Activated T-helper 2 cell treated with anti-CD3 and anti-CD28 coated beads, Interferon-gamma antibody, Interleukin-2, Interleukin-4, amounts not matched to agents 10 μg/mL and 5 μg/mL and 100 μg/mL, durations not matched to agents 14 hours and 24 hours and 36 hours (primary cell): ENCODE data around the gene SPAG9. TPM values are rescaled to one million over a fixed set of nuclear protein-coding genes. Genes with fewer than 3 reads are reported as not detected.

Source experiments
- DNase-seq: peaks from one replicate; pipeline ENCODE4 v3.0.0; 2021; ENCODE audit warnings: low spot score
- H3K27ac Mint-ChIP-seq: one replicate; pipeline ENCODE4 v1.8.0; 2021; ENCODE audit warnings: mixed read lengths
- H3K27me3 Mint-ChIP-seq: one replicate; pipeline ENCODE4 v1.8.0; 2021; ENCODE audit warnings: low read depth, mixed read lengths
- H3K36me3 Mint-ChIP-seq: one replicate; pipeline ENCODE4 v1.8.0; 2021; ENCODE audit warnings: low read depth, mixed read lengths
- H3K4me1 Mint-ChIP-seq: one replicate; pipeline ENCODE4 v1.8.0; 2021; ENCODE audit warnings: low read depth, mixed read lengths
- H3K4me3 Mint-ChIP-seq: one replicate; pipeline ENCODE4 v1.8.0; 2021; ENCODE audit warnings: low read depth, mild to moderate bottlenecking, moderate library complexity, mixed read lengths
- H3K9me3 Mint-ChIP-seq: one replicate; pipeline ENCODE4 v1.8.0; 2021; ENCODE audit warnings: mixed read lengths
- intact Hi-C: fragments of 100-400 bp; cut with micrococcal nuclease; formaldehyde crosslinking; loops from one replicate; pipeline ENCODE4 v1.15.1; 2023
- total RNA-seq: library from RNA; stranded (reverse); gene quantifications from 2 replicates; pipeline ENCODE4 v1.2.3, GENCODE V29; 2022

SPAG9 gene
- total RNA-seq, 1 donor from 2014 or later = 48.1 TPM

DNA sequence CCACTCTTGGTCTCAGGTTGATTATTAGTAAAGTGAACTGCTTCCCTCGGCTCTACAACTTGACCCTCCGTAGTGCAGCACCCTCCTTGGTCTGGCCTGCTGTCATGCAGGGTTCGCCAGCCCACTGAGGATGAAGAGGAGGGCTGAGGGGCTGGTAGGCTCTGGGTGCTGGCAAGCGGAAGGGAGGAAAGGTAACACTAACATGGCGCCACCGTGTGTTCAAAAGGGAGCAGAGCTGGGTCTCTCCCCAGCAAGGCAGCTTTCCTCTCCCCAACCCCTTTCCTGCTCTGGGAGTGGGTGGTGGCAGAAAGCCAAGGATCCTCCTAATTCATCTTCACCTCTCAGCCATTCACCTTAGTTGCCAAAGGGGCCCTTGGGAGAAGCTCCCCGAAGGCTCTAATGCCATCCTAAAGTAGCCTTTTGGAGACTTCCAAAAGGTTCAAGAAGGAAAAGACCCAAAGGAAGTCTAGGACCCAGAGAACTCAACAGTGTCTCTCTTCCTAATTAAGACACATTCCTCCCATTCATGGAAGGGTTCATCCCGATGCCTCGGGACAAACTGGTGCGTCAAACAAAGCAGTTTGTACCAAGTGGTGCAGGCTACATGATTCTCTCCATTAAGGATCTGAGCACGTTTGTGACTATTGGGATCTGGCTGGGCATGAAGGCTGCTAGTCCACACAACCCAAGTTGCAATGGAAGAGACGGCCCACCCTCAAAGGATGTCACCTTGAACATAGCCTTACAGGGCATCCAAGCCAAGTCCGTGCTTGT is 163.7 kb downstream of the SPAG9 start:
- no peak overlapping the region for H3K27ac Mint-ChIP-seq
- no peaks in the 10 kb centered on the region for H3K9me3 Mint-ChIP-seq
- no peaks in the 10 kb centered on the region for H3K27me3 Mint-ChIP-seq
- no peak overlapping the region for H3K4me3 Mint-ChIP-seq
- peak; percentile 53 for DNase-seq
- intact Hi-C loops = loop anchor here (1.0 to 10.0 kb wide), 3 partner anchors 105 to 412 kb away; partner anchors contain the start of gene SPATA20
- no peaks in the 10 kb centered on the region for H3K36me3 Mint-ChIP-seq
- peaks cover 2% of the 10 kb centered on the region for H3K4me1 Mint-ChIP-seq

DNA sequence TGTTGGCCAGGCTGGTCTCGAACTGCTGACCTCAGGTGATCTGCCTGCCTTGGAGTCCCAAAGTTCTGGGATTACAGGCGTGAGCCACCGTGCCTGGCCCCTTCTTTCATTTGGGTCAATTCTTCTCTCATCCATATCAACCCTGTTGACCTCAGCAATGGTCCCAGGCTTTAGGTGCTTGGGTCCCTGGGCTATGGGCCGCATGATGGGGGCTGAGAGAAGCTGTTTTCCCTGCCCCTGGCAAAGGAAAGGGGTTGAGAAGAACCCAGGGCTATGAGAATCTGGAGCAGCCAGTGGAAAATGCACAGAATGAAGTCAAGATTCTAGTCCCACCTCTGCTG is 164.3 kb downstream of the SPAG9 start:
- intact Hi-C loops = loop anchor here (1.0 to 10.0 kb wide), 3 partner anchors 104 to 412 kb away; partner anchors contain the start of gene SPATA20
- no peak for DNase-seq
- Mint-ChIP-seq H3K4me1 (peaks cover 2% of the 10 kb centered on the region), H3K27ac (no peak overlapping the region), H3K9me3 (no peaks in the 10 kb centered on the region), H3K27me3 (no peaks in the 10 kb centered on the region), H3K4me3 (no peak overlapping the region), H3K36me3 (no peaks in the 10 kb centered on the region)

DNA sequence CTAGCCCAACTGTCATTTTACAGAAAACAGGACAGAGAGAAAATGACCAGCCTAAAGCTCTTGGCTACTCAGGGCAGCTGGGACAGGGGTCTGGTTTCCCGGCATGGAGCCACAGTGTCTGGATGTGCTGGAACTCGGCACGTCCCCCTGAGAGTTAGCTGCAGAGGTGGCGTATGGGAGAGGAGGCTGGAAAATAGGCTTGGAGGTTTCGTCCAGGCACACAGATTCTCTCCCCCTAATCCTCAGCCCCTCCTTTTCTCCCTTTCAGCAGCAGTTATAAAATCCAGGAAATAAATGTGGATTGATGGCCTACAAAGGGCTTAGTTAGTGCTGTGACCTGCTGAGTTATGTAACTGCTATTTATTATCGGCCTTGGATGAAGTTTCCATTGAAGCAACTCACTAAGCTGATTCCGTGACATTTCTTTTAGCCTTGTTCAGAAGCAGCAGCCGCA is 165.0 kb downstream of the SPAG9 start:
- Mint-ChIP-seq H3K27ac (no peak overlapping the region), H3K4me1 (peaks cover 6% of the 10 kb centered on the region), H3K4me3 (no peak overlapping the region), H3K36me3 (no peaks in the 10 kb centered on the region), H3K9me3 (no peaks in the 10 kb centered on the region), H3K27me3 (no peaks in the 10 kb centered on the region)
- no peak for DNase-seq
- intact Hi-C loops = loop anchor here (1.0 to 10.0 kb wide), 3 partner anchors 103 to 411 kb away; partner anchors contain the start of gene SPATA20

DNA sequence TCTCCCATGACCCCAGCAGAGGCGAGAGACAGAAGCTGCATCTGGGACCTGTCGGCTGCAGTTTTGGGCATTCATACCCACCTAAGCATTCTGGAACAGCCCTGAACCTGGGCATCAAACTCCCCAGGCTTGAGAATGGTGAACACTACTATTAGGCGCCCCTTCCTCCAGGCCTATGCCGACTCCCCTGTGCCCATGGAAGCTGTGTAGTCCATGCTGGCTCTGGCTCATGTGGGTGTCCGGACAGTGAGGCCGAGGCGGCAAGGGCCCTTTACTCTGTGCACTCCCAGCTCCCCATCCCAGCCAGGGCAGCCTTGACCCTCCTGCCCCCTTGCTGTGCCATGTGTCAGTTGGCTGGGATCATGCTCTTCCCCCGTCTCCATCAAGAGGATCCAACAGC is 165.5 kb downstream of the SPAG9 start:
- intact Hi-C loops = loop anchor here (10.0 kb wide), 1 partner anchor 410 kb away; the partner anchor contains the start of gene SPATA20
- no peak overlapping the region for H3K4me3 Mint-ChIP-seq
- H3K36me3 Mint-ChIP-seq = no peaks in the 10 kb centered on the region
- no peaks in the 10 kb centered on the region for H3K9me3 Mint-ChIP-seq
- DNase-seq = no peak
- H3K27ac Mint-ChIP-seq = no peak overlapping the region
- H3K4me1 Mint-ChIP-seq = peaks cover 9% of the 10 kb centered on the region
- H3K27me3 Mint-ChIP-seq = no peaks in the 10 kb centered on the region

DNA sequence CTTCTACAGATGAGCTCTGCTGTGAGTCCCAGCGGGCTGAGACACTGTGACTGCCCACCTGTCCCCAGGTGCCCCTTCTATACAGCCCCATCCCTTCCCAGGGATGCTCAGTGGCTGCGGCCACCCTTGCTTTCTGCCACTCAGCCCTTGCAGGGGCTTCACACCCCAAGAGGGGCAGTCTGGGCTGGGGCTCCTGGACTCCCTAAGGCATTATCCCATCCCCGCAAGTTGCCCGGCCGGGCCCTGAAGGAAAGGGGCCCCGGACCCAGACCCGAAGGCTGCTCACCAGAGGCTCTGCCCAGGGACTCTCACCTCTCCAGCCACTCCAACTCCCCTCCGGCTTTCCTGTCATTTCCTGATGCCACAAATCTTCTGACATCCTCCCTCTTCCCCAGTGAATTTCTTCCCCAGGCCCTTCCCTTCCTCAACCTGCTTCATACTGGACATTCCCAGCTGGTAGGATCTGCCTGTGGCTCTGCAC is 166.0 kb downstream of the SPAG9 start:
- Mint-ChIP-seq H3K27ac (no peak overlapping the region), H3K4me1 (peaks cover 9% of the 10 kb centered on the region)
- DNase-seq = no peak

DNA sequence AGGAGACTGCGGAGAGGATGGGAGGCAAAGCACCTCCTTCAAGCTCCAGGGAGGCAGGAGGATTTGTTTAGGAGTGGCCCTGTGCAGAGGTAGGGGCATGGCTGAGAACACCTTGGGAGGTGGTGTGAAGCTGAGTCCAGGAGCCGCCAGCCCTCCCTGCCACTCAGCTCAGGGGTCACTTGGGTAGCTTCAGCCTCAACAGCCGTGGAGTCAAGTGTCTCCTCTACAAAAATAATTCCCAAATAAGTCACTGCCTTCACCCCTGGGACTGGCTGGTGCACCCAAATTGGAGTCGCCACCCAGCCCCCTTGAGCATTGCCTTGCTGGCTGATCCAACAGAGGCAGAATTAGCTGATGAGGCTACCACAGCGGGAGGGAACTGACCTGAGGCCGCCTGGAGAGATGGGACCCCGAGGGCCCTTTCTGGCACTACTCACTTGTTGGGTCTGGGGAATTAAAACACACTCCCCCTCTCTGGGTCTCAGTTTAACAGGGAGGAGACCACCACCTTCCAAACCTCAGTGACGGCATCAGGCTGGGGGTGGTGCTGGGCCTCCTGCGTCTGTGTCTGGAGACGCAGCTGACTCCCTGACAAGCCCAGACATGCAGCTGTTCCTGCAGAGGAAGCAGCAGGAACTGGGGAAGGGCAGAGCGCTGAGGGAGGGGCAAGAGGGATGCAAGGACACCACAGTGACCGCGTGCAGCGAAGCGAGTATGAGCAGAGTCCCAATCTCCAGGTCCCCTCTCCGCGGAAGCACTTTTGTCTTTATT is 166.7 kb downstream of the SPAG9 start:
- Mint-ChIP-seq H3K27me3 (no peaks in the 10 kb centered on the region), H3K27ac (no peak overlapping the region), H3K4me3 (no peak overlapping the region), H3K9me3 (no peaks in the 10 kb centered on the region), H3K36me3 (no peaks in the 10 kb centered on the region), H3K4me1 (peaks cover 9% of the 10 kb centered on the region)
- no peak for DNase-seq
- intact Hi-C loops = loop anchor here (10.0 kb wide), 1 partner anchor 409 kb away; the partner anchor contains the start of gene SPATA20

More for the DNA sequence above, 166.0 kb downstream of the SPAG9 start:
- intact Hi-C loops = loop anchor here (10.0 kb wide), 1 partner anchor 410 kb away; the partner anchor contains the start of gene SPATA20
- Mint-ChIP-seq H3K4me3 (no peak overlapping the region), H3K36me3 (no peaks in the 10 kb centered on the region), H3K9me3 (no peaks in the 10 kb centered on the region), H3K27me3 (no peaks in the 10 kb centered on the region)

DNA sequence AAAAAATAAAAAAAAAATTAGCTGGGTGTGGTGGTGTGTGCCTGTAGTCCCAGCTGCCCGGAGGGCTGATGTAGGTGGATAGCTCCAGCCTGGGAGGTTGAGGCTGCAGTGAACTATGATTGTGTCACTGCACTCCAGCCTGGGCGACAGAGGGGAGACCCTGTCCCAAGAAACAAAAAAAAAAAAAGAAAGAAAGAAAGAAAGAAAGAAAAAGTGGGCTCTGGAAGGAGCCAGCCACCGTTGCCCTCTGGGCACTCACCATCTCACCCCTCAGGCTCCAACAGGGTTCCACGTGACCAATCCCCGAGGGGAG is 167.2 kb downstream of the SPAG9 start:
- Mint-ChIP-seq H3K9me3 (no peaks in the 10 kb centered on the region), H3K36me3 (no peaks in the 10 kb centered on the region), H3K27ac (no peak overlapping the region), H3K4me1 (peaks cover 9% of the 10 kb centered on the region), H3K4me3 (no peak overlapping the region), H3K27me3 (no peaks in the 10 kb centered on the region)
- intact Hi-C loops = loop anchor here (10.0 kb wide), 1 partner anchor 409 kb away; the partner anchor contains the start of gene SPATA20
- no peak for DNase-seq

DNA sequence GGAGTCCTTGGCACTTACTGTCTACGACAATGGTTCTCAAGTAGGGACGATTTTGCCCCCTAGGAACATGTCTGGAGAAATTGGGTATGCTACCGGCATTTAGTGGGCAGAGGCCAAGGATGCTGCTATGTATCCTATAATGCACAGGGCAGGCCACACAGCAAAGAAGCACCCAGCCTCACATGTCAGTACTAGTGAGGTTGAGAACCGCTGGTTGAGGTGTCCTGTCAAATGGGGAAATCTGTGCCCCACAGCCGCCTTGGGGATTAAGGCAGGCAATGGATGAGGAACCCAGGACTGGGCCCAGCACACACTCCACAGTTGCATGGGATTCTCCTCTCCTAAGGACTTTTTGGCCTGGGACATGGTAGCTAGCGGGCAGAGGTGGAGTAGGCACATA is 167.8 kb downstream of the SPAG9 start:
- intact Hi-C loops = loop anchor here (10.0 kb wide), 1 partner anchor 408 kb away; the partner anchor contains the start of gene SPATA20
- Mint-ChIP-seq H3K9me3 (no peaks in the 10 kb centered on the region), H3K27me3 (no peaks in the 10 kb centered on the region), H3K36me3 (no peaks in the 10 kb centered on the region), H3K4me3 (no peak overlapping the region), H3K4me1 (peaks cover 12% of the 10 kb centered on the region), H3K27ac (no peak overlapping the region)
- no peak for DNase-seq

DNA sequence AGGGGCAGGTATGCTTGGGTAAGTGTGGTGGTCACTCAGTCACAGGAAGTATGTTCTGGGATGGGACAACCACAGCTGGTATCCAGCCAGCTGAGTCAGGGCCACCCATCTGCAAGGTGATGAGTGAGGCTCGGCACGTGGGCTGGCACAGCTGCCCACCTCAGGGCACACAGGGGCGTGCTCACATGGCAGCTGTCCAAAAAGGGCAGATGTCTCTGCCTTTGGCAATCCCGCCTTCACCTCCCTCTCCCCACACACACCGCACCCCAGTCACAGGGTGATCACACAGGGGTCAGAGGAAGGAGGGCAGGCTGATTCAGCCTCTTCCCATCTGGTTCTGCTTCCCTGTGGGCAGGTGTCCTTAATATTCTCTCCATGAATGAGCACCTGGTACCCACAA is 168.7 kb downstream of the SPAG9 start:
- Mint-ChIP-seq H3K27ac (no peak overlapping the region), H3K4me3 (no peak overlapping the region), H3K36me3 (no peaks in the 10 kb centered on the region), H3K9me3 (no peaks in the 10 kb centered on the region), H3K4me1 (peaks cover 13% of the 10 kb centered on the region), H3K27me3 (no peaks in the 10 kb centered on the region)
- DNase-seq = no peak
- intact Hi-C loops = loop anchor here (10.0 kb wide), 1 partner anchor 407 kb away; the partner anchor contains the start of gene SPATA20

DNA sequence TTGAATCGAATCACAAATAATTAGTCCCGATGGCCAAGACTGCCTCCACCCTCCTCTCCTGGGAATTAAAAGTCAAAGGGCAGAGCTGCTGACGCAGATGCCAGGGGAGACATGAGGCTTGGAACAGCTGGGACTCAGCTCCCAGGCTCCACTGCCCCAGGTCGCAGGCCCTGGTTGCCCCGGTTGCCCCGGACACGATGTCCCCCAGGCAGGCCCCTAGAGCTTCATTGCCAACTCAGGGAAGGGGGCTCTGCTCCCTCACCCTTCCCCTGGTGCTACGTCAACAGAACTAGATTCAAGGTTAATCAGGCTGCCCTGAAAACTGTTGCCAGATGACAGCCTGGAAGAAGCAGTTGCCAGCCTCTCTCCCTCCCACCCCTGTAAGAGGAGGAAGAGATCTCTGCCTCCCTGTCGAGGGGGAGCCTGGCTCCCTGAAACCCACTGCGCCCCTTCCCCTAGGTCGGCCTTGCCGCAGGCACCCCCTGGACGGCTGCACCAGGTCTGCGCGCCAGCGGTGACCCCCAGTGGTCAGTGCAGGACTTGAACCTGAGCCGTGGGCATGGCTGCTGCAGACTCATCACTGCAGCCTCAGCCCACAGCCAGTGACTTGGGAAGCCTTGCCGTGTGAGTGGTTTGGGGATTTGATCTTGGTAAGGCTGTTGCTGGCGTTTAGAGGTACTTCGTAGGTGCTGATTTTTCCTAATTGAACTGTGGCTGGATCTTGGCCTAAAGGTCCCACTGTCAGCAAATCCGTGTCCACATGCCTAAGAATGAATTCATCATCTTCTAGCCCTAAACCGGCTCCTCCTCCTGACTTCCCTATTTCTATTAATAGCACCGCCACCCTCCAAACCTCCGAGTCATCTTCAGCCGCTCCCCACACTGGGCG is 170.4 kb downstream of the SPAG9 start:
- Mint-ChIP-seq H3K9me3 (no peaks in the 10 kb centered on the region), H3K27me3 (no peaks in the 10 kb centered on the region), H3K27ac (no peak overlapping the region), H3K4me3 (no peak overlapping the region), H3K36me3 (no peaks in the 10 kb centered on the region), H3K4me1 (peaks cover 14% of the 10 kb centered on the region)
- DNase-seq = no peak
- intact Hi-C loops = loop anchor here (10.0 kb wide), 1 partner anchor 405 kb away; the partner anchor contains the start of gene SPATA20

DNA sequence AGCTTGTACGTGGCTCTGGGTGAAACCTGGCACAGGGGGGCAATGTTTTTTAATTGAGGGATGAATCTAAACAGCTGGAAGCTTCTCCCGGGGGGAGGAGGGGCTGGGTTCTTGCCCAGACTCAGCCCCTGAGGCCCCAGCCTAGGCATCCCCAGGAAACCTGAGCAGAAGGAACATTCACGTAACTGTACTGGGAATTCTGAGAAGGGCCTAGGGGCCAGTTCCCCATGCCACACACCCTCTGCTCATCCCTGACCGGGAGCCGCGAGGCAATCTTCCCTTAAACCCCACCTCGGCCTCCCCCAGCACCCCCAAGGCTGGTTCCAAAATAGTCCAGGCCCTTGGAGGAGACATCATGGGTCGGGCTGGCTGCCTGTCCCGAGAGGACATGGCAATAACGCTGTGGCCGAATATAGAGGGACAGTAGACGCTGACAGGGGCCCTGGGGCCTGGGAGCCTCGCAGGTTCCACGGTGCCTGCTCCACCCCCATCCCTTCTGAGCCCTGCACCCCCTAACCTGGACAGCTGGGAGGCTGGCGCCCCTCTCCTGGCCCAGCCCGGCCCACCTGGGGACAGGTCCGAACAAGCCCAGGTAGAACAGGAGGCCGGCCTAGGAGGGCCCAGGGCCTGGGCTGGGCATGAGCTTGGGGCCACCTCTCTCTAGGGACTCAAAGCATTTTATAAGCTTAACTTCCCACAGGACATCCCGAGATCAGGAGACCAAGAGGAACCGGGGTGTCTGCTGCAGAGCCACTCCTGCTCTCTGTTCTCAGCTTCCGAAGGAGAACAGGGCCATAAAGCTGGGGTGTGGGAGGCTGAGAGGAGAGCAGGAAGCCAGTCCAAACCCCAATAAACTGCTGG is 171.3 kb downstream of the SPAG9 start:
- intact Hi-C loops = no loop called here
- Mint-ChIP-seq H3K27me3 (no peaks in the 10 kb centered on the region), H3K36me3 (no peaks in the 10 kb centered on the region), H3K4me1 (peaks cover 14% of the 10 kb centered on the region), H3K9me3 (no peaks in the 10 kb centered on the region), H3K4me3 (no peak overlapping the region), H3K27ac (no peak overlapping the region)
- DNase-seq = no peak
